HFFc6 (cell line): Measurements from ENCODE around the gene SERPINB6. TPM values are rescaled to one million over a fixed set of nuclear protein-coding genes. Genes with fewer than 3 reads are reported as not detected.
A peak's percentile ranks its signal among the peaks of the same experiment; 100 is the strongest.

ENCODE experiments used
- DNase-seq: peaks from one replicate; pipeline ENCODE4 v3.0.0-alpha.2; 2018
- H3K27ac Mint-ChIP-seq: 2 replicates; pipeline ENCODE4 v1.8.0; 2020; ENCODE audit warnings: mild to moderate bottlenecking, mixed read lengths
- H3K27me3 Mint-ChIP-seq: 2 replicates; pipeline ENCODE4 v1.8.0; 2021; ENCODE audit warnings: mild to moderate bottlenecking, moderate library complexity, mixed read lengths; ENCODE audit not compliant: insufficient read depth
- H3K36me3 Mint-ChIP-seq: 2 replicates; pipeline ENCODE4 v1.8.0; 2021; ENCODE audit warnings: low read depth, mixed read lengths
- H3K4me1 Mint-ChIP-seq: 2 replicates; pipeline ENCODE4 v1.8.0; 2020; ENCODE audit warnings: low read depth, mixed read lengths
- H3K4me3 Mint-ChIP-seq: 2 replicates; pipeline ENCODE4 v1.8.0; 2020; ENCODE audit warnings: mild to moderate bottlenecking, moderate library complexity, mixed read lengths
- H3K9me3 Mint-ChIP-seq: 2 replicates; pipeline ENCODE4 v1.8.0; 2020; ENCODE audit warnings: mild to moderate bottlenecking, mixed read lengths
- CTCF ChIP-seq: fragments of 200-600 bp; sonication (generic); IDR thresholded peaks from 2 replicates; pipeline ENCODE4 v1.5.0; 2021; ENCODE audit warnings: antibody characterized with exemption, mild to moderate bottlenecking
- total RNA-seq, 6 experiments: library from RNA; stranded (reverse); fragmentation: NEBNext Ultra II Directional; extraction: Animal tissue kit (Norgen Biotek cat#: 25700); gene quantifications; 2 replicates in 1 of 6; 3 replicates in 5 of 6; pipeline ENCODE4 v1.2.3, GENCODE V29; 2021

Gene SERPINB6
- total RNA-seq, 6 experiments from 2014 or later: 109 to 142 (median 134) TPM

- Mint-ChIP-seq H3K4me3 (no peak overlapping the region), H3K36me3 (peaks cover 49% of the 10 kb centered on the region), H3K4me1 (peaks cover 14% of the 10 kb centered on the region), H3K9me3 (peaks cover 21% of the 10 kb centered on the region; the same call in 1 of the 2 replicates), H3K27ac (no peak overlapping the region), H3K27me3 (no peaks in the 10 kb centered on the region)
- no peak for DNase-seq
- TF ChIP-seq CTCF: no peak
These were observed 43.8 kb upstream of the SERPINB6 start for GRCh38 chr6:3015144-3015543.

GRCh38 chr6:3014675-3015066, 43.3 kb upstream of the SERPINB6 start:
- Mint-ChIP-seq H3K27me3 (no peaks in the 10 kb centered on the region), H3K4me3 (no peak overlapping the region)

GRCh38 chr6:3013901-3014674, 42.7 kb upstream of the SERPINB6 start:
- Mint-ChIP-seq H3K4me3 (no peak overlapping the region), H3K4me1 (peaks cover 21% of the 10 kb centered on the region), H3K27ac (peak overlapping the region; percentile 57; the same call in 1 of the 2 replicates), H3K36me3 (peaks cover 50% of the 10 kb centered on the region), H3K27me3 (no peaks in the 10 kb centered on the region), H3K9me3 (peaks cover 23% of the 10 kb centered on the region; the same call in 1 of the 2 replicates)
- DNase-seq: no peak
- no peak; the same call in 1 of the 2 replicates for TF ChIP-seq CTCF

More at GRCh38 chr6:3014675-3015066, 43.3 kb upstream of the SERPINB6 start:
- no peak for TF ChIP-seq CTCF
- DNase-seq: no peak
- no peak overlapping the region for H3K27ac Mint-ChIP-seq
- H3K36me3 Mint-ChIP-seq: peaks cover 49% of the 10 kb centered on the region
- H3K4me1 Mint-ChIP-seq: peaks cover 19% of the 10 kb centered on the region
- H3K9me3 Mint-ChIP-seq: peaks cover 23% of the 10 kb centered on the region; the same call in 1 of the 2 replicates

- no peak overlapping the region for H3K4me3 Mint-ChIP-seq
- peak; percentile 53 for DNase-seq
- no peak; the same call in 1 of the 2 replicates for TF ChIP-seq CTCF
These were observed 42.1 kb upstream of the SERPINB6 start for GRCh38 chr6:3013486-3013885.

GRCh38 chr6:3011592-3011991, 40.2 kb upstream of the SERPINB6 start:
- TF ChIP-seq CTCF: no peak
- peaks cover 62% of the 10 kb centered on the region for H3K36me3 Mint-ChIP-seq
- H3K27me3 Mint-ChIP-seq: no peaks in the 10 kb centered on the region

More at GRCh38 chr6:3013486-3013885, 42.1 kb upstream of the SERPINB6 start:
- Mint-ChIP-seq H3K27me3 (no peaks in the 10 kb centered on the region), H3K4me1 (peaks cover 21% of the 10 kb centered on the region), H3K36me3 (peaks cover 55% of the 10 kb centered on the region), H3K27ac (peak overlapping the region; percentile 57), H3K9me3 (peaks cover 23% of the 10 kb centered on the region; the same call in 1 of the 2 replicates)

More at GRCh38 chr6:3011592-3011991, 40.2 kb upstream of the SERPINB6 start:
- Mint-ChIP-seq H3K27ac (no peak overlapping the region), H3K4me3 (no peak overlapping the region), H3K9me3 (peaks cover 23% of the 10 kb centered on the region; the same call in 1 of the 2 replicates), H3K4me1 (peaks cover 21% of the 10 kb centered on the region)
- no peak for DNase-seq
